22Rv1 (cell line): ENCODE measurements around the gene XYLT2.
A peak's percentile ranks its signal among the peaks of the same experiment; 100 is the strongest.

Experiments
- H3K27ac ChIP-seq: fragments of 450-650 bp; 2 replicates; pipeline ENCODE4 v1.5.1; 2017
- ZFX ChIP-seq: fragments of 450-650 bp; IDR thresholded peaks from 2 replicates; pipeline ENCODE4 v1.6.1; 2017; ENCODE audit warnings: antibody characterized with exemption, borderline replicate concordance
- TF ChIP-seq, protein P1 (sequence below): fragments of 450-650 bp; IDR thresholded peaks from 2 replicates; pipeline ENCODE4 v1.5.1; 2017; ENCODE audit warnings: mild to moderate bottlenecking

Gene XYLT2

GRCh38 chr17:50344731-50345365, 1.1 kb upstream of the XYLT2 start:
- TF ChIP-seq ZFX: no peak
- TF ChIP-seq, protein P1, sequence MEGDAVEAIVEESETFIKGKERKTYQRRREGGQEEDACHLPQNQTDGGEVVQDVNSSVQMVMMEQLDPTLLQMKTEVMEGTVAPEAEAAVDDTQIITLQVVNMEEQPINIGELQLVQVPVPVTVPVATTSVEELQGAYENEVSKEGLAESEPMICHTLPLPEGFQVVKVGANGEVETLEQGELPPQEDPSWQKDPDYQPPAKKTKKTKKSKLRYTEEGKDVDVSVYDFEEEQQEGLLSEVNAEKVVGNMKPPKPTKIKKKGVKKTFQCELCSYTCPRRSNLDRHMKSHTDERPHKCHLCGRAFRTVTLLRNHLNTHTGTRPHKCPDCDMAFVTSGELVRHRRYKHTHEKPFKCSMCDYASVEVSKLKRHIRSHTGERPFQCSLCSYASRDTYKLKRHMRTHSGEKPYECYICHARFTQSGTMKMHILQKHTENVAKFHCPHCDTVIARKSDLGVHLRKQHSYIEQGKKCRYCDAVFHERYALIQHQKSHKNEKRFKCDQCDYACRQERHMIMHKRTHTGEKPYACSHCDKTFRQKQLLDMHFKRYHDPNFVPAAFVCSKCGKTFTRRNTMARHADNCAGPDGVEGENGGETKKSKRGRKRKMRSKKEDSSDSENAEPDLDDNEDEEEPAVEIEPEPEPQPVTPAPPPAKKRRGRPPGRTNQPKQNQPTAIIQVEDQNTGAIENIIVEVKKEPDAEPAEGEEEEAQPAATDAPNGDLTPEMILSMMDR: no peak

GRCh38 chr17:50346313-50347116, 589 bp downstream of the XYLT2 start:
- H3K27ac ChIP-seq: peak overlapping the region; percentile 71
- TF ChIP-seq ZFX: no peak

More at GRCh38 chr17:50344731-50345365, 1.1 kb upstream of the XYLT2 start:
- no peak overlapping the region for H3K27ac ChIP-seq

GRCh38 chr17:50347117-50347893, 1.4 kb downstream of the XYLT2 start:
- no peak for TF ChIP-seq ZFX
- TF ChIP-seq, protein P1: no peak
- no peak overlapping the region for H3K27ac ChIP-seq

- no peak overlapping the region for H3K27ac ChIP-seq
- TF ChIP-seq, protein P1: no peak
- no peak for TF ChIP-seq ZFX
These were observed 2.0 kb downstream of the XYLT2 start for GRCh38 chr17:50347894-50348291.

DNA sequence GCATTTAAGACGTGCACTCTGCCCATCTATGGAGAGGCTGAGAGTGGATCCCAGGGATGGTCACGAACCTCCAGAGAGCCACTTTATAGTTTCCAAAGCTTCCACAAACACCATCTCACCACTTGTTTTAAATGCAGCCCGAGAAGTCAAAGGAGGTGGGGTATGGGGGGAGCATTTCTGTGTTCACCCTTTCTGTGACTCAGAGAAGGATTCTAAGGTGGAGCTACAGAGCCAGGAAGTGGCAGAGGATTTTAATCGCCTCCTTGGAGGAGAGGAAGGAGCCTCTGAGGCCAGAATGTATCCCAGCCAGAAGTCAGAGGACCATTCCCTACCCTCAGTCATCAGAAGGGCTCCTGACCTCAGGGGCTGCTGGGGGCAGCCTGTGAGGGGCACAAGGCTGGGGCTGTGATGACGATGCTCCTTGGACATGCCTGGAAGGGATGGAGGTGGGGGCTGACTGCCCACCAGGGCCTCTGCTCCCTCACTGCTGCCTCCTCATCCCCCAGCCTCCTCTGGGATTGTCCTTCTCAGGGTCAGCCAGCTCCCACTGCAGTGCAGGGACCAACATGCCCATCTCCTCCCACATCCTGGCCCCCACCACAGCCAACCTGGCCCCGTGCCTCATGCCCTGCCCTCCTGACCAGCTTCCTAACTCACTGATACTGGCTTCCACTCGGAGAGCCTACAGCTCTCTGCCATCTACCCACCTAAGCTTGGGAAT, 2.8 kb downstream of the XYLT2 start:
- TF ChIP-seq, protein P1: no peak
- TF ChIP-seq ZFX: no peak
- no peak overlapping the region for H3K27ac ChIP-seq

DNA sequence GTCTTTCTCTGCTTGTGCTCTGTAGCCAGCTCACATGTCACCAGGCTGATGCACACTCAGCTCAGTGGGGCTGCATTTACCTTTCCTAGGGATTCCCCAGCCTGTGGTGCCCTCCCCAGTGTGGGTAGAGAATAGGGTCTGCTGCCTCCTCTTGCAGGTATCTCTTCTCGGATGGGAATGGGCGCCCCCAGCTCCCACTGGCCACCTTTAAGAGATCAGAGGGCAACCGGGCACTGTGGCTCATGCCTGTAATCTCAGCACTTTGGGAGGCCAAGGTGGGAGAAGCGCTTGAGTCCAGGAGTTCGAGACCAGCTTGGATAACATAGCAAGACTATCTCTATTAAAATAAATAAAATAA, 3.3 kb downstream of the XYLT2 start:
- no peak overlapping the region for H3K27ac ChIP-seq
- TF ChIP-seq, protein P1: no peak

GRCh38 chr17:50350733-50351132, 4.8 kb downstream of the XYLT2 start:
- H3K27ac ChIP-seq: no peak overlapping the region
- no peak for TF ChIP-seq ZFX
- TF ChIP-seq, protein P1: no peak
